ENCODE data around the gene COX18.

The COX18 gene

GRCh38 chr4:73069338-73070073 is at the start of gene COX18:
Gene COX18 (minus strand): TSS chr4:73069716. CDS start chr4:73069649, 67 bp downstream.
- DNase-seq = peak; percentile 95 to 99

- DNase-seq = no peak
Measured at GRCh38 chr4:73109493-73109892, 40.0 kb upstream of the COX18 start.

GRCh38 chr4:73104695-73105094 is 35.2 kb upstream of the COX18 start:
- DNase-seq = no peak

GRCh38 chr4:73103799-73104503 is 34.4 kb upstream of the COX18 start:
- DNase-seq = no peak

- no peak for DNase-seq
Measured at GRCh38 chr4:73099143-73099542, 29.6 kb upstream of the COX18 start.

GRCh38 chr4:73098713-73099112 is 29.2 kb upstream of the COX18 start:
- no peak for DNase-seq

GRCh38 chr4:73098016-73098415 is 28.5 kb upstream of the COX18 start:
- DNase-seq = no peak

- DNase-seq = no peak
Measured at GRCh38 chr4:73092868-73093267, 23.4 kb upstream of the COX18 start.

GRCh38 chr4:73090738-73091137 is 21.2 kb upstream of the COX18 start:
- no peak for DNase-seq

GRCh38 chr4:73087871-73088270 is 18.4 kb upstream of the COX18 start:
- DNase-seq = no peak

GRCh38 chr4:73086095-73086868 is 16.8 kb upstream of the COX18 start:
- DNase-seq = no peak

- DNase-seq = no peak
Measured at GRCh38 chr4:73080789-73081188, 11.3 kb upstream of the COX18 start.

- no peak for DNase-seq
Measured at GRCh38 chr4:73075832-73076231, 6.3 kb upstream of the COX18 start.

- peak in 1 of 2 experiments; percentile 28 for DNase-seq
Measured at GRCh38 chr4:73070074-73070390, 516 bp upstream of the COX18 start.

- DNase-seq = no peak
Measured at GRCh38 chr4:73068491-73069337, 802 bp downstream of the COX18 start.

GRCh38 chr4:73067971-73068394 is 1.5 kb downstream of the COX18 start:
- no peak for DNase-seq

- DNase-seq = no peak
Measured at GRCh38 chr4:73066928-73067327, 2.6 kb downstream of the COX18 start.

GRCh38 chr4:73066445-73066844 is 3.1 kb downstream of the COX18 start:
- DNase-seq = no peak

- DNase-seq = no peak
Measured at GRCh38 chr4:73064536-73064935, 5.0 kb downstream of the COX18 start.

GRCh38 chr4:73055241-73055897 is 14.1 kb downstream of the COX18 start:
- no peak for DNase-seq

- DNase-seq = no peak
Measured at GRCh38 chr4:73053974-73054480, 15.5 kb downstream of the COX18 start.

GRCh38 chr4:73053076-73053475 is 16.4 kb downstream of the COX18 start:
- no peak for DNase-seq
